Inflammatory macrophage (primary cell): ENCODE data around the gene ABCB4.
"Not testable (repeated sequence)": the region's sequence is repeated elsewhere in the genome, so short reads cannot be mapped to it uniquely, and the experiment has no call there.

Experiments used
- DNase-seq, 2 donors: peaks; one replicate each; pipeline ENCODE4 v3.0.0-alpha.2; 2020 to 2022

The ABCB4 gene

DNA sequence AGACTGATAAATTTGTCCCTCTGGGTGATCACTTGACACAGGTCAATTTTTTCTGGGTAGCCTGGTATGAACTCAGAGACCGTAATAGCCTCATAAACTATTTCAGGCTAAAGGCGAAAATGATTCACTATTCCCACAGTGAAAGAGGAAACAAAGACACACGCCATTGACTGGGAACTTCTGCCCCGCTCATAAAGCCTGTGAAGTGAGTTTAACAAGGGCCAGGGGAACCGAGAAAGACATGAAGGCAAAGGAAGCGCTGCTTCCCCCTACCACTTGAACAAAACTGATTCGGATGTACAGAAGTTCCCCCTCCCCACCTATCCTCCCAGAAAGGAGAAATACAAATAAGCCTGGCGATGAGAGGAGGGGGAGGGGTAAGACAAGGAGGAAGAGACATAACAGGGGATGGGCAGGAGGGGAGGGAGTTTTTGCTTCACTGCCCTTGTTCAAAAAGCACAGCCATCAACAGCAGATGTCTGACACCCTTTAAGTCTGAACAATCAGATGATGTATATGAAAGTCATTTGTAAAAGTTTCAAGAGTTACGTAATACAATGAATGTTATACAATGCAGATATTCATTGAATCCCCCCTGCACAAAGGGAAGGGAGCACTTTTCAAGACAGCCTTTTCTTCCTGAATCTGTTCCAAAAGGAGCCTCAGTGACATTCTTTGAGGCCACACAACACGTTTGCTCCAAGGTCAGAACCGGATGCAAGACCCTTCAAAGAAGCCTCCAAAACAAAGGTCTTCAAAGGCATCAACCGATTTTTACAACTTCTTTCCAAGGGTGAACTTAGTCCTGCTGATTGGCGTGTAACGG is 734 bp downstream of the ABCB4 start:
- DNase-seq, result peak; percentile 77 to 86

DNA sequence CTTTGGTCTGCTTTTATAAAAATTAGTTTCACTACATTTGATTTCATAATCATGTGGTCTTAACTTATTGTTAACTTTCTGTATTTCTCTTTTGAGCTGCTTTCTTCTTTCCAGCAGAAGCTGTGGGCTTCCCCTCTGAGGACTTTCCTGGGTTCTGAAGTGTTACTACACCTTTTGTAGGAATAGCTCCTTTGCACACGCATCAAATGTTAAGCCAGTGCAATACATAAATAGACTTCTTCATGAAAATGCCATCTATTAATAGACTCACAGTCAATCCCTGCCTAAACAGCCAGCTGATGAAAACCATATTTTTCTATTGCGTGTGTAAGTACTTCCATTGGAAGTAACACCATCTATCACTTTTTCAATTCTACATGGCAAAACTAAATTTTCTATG is 1.5 kb downstream of the ABCB4 start:
- DNase-seq, result peak; percentile 3 to 24

DNA sequence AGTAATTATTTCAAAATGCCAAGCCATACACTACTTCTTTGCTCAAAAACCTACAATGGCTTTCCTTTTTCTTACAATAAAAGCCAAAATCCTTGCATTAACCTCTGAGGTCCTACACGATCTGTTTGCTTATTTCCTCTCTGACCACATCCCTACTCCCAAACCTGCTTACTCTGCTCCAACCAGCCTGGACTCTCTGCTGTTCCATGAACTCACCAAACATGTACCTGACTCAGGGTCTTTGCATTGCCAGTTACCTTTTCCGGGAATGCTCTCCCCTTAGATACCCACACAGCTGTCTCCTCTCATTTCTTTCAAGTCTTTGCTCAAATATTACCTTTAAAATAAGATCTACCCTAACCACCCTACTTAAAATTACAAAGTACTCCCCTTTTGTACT is 2.3 kb downstream of the ABCB4 start:
- DNase-seq, result no peak

DNA sequence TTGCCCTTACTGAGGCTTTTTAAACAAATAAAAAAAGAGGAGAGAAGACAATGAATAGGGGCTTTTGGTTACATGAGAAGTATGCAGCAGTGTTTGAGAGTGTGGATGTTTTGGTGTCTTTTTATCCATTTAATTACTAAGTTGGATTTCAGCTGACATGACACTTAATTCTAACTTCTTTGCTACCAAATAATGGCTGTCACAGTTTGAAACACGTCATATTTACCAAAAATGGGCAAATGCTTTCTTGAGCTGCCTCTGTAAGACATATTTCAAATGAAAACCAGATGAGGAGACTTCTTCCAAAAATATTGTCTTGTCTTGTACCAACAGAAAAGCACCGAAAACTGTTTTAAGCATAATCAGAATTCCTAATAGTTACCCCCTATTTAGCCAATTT is 4.0 kb downstream of the ABCB4 start:
- no peak for DNase-seq

DNA sequence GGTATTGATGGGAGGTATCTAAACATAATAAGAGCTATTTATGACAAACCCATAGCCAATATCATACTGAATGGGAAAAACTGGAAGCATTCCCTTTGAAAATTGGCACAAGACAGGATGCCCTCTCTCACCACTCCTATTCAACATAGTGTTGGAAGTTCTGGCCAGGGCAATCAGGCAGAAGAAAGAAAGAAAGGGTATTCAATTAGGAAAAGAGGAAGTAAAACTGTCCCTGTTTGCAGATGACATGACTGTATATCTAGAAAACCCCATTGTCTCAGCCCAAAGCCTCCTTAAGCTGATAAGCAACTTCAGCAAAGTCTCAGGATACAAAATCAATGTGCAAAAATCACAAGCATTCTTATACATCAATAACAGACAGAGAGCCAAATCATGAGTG is 6.3 kb downstream of the ABCB4 start:
- DNase-seq, result not testable (repeated sequence)

DNA sequence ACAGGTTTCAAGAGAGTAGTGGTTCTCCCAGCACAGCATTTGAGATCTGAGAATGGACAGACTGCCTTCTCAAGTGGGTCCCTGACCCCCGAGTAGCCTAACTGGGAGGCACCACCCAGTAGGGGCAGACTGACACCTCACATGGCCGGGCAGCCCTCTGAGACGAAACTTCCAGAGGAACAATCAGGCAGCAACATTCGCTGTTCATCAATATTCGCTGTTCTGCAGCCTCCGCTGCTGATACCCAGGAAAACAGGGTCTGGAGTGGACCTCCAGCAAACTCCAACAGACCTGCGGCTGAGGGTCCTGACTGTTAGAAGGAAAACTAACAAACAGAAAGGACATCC is 10.0 kb downstream of the ABCB4 start:
- DNase-seq, result not testable (repeated sequence)

DNA sequence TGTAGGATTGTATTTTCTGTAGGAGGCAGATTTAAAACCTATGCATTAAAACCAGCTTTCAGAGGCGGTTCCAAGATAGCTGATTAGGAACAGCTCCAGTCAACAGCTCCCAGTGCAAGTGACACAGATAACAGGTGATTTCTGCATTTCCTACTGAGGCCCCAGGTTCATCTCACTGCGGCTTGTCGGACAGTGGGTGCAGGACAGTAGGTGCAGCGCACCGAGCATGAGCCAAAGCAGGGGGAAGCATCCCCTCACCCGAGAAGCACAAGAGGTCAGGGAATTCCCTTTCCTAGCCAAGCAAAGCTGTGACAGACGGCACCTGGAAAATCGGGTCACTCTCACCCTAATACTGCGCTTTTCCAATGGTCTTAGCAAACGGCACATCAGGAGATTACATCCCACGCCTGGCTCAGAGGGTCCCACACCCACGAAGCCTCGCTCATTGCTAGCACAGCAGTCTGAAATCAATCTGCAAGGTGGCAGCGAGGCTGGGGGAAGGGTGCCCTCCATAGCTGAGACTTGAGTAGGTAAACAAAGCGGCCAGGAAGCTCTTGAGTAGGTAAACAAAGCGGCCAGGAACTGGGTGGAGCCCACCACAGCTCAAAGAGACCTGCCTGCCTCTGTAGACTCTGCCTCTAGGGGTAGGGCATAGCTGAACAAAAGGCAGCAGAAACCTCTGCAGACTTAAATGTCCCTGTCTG is 10.5 kb downstream of the ABCB4 start:
- not testable (repeated sequence) for DNase-seq

DNA sequence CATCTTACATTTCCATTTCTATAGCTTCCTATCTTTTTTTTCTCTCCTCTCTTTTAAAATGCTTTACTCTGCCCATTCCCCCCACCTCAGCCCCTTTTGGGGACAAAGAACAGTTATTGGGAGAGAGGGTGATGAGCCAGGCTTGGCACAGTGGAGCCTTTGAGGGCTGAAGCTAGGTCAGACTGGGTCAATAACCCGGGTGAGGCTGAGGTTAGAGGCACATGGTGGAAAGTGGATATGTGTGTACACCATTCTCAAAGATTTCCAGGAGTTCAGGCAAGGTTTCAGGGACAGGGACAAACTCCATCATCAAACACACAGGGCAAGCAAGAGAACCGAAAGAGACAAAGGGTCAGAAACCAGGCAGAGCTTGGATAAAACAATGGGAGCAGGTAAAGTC is 11.5 kb downstream of the ABCB4 start:
- no peak for DNase-seq

DNA sequence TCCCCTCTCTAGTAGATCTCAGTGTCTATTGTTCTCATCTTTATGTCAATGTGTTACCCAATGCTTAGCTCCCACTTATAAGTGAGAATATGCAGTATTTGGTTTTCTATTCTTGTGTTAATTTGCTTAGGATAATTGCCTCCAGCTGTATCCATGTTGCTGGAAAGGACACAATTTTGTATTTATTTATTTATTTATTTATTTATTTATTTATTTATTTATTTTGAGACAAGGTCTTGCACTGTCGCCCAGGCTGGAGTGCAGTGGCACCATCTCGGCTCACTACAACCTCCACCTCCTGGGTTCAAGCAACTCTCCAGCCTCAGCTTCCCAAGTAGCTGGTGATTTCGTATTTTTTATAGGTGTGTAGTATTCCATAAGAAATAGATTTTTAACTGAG is 15.0 kb downstream of the ABCB4 start:
- DNase-seq, result not testable (repeated sequence)

DNA sequence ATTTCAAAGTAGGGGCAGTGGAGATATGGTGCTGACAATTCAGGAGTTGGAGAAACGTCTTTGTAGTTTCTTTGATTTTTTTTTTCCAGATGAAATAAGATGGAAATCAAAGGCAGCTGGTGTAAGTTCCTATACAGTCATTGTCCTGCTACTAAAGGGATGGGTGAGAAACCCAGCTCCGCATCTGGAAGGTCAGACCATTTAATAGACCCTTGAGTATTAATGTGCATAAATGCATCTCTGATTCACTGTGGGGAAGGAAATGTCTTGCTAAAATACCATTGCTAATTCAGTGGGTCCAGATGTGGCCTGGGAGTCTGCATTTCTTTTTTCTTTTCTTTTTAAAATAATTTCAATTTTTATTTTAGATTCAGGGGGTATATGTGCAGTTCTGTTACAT is 15.5 kb downstream of the ABCB4 start:
- DNase-seq, result no peak

DNA sequence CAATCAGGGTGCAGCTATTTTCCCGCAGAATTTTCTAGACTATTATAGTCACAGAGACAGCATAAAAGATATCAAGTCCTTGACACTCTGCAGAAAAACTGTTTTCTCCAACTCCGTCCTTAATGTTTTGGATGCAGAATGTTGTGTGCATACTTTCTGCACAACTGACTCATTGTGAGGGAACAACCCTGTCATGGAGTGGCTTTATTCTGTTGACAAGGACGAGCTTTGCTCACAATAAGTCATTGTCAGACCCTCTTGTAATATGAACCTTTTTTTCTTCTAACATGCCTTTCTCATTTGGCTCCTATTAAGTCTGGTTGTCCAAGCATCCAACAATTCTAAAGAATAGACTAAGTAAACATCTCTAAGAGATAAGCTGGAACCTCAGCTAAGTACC is 17.3 kb downstream of the ABCB4 start:
- no peak for DNase-seq

DNA sequence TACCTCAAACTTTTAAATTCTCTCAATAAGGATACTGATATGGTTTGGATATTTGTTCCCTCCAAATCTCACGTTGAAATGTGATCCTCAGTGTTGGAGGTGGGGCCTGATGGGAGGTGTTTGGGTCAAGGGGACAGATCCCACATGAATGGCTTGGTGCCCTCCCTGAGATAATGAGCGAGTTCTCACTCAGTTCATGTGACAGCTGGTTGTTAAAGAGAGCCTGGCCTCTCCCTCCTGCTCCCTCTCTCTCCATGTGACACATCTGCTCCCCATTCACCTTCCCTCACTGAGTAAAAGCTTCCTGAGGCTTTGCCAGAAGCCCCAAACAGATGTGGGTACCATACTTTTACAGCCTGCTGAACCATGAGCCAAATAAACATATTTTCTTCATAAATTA is 19.2 kb downstream of the ABCB4 start:
- DNase-seq, result no peak

DNA sequence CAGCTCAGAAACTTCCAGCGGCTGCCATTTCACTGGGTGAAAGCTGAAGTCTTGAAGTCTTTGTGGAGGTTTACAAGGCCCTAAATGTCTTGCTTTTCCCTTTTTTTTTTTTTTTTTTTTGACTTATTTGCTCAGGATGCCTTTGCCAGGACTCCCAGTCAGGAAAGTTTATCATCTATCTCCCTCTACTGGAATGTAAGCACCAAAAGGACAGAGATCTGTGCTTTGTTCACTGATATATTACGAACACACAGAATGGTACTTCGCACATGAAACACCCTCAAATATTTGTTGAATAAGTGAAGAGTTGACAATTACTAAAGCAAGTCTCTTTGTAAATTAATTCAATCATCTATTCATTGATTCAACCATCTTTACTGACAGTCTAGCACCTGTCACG is 23.2 kb downstream of the ABCB4 start:
- DNase-seq, result no peak

DNA sequence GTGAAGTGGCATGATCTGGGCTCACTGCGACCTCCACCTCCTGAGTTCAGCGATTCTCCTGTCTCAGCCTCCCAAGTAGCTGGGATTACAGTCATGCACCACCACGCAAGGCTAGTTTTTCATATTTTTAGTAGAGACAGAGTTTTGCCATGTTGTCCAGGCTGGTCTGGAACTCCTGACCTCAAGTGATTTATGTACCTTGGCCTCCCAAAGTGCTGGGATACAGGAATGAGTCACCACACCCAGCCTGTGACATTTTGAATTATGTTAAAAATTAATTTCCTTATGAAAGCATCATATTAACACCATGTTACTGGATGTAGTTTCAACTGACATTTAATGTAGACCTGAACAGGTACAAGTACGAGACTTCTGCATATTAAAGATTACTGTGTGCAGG is 24.3 kb downstream of the ABCB4 start:
- DNase-seq, result no peak

DNA sequence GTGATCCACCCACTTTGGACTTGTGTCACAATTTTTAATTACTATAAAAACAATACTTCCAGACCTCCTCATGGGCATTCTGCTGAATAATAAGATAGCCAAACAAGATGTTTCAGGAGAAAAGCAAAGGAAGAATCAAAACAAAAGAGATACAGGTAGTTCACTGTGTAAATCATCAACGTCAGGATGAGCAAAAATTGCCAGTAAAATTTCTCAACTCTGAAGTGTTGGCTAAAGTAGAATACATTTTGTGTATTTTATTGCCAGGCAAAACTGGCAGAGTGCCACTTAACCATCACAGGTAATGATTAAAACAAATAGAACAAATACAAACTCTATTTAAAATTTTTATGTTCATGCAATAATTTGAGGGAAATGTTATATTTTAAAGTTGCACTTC is 24.8 kb downstream of the ABCB4 start:
- no peak for DNase-seq

DNA sequence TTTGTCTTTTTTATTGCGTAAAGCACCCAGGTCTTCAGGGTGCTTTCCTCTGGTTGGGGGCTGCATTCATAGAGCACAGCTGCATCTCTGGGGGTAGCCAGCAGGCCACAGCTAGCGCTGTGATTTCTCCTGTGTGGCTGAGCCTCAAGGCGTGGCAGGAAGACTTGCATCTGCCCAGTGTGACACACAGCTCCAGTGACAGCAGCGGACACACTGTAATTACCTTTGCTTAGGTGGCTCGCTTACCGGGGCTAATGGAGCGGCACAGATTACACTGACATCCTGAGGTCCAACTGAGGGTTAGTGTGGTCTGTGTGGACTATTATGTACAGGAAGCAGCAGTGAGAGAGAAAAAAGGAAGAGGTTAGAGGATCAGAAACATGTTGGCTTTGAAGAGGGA is 27.1 kb downstream of the ABCB4 start:
- no peak for DNase-seq

DNA sequence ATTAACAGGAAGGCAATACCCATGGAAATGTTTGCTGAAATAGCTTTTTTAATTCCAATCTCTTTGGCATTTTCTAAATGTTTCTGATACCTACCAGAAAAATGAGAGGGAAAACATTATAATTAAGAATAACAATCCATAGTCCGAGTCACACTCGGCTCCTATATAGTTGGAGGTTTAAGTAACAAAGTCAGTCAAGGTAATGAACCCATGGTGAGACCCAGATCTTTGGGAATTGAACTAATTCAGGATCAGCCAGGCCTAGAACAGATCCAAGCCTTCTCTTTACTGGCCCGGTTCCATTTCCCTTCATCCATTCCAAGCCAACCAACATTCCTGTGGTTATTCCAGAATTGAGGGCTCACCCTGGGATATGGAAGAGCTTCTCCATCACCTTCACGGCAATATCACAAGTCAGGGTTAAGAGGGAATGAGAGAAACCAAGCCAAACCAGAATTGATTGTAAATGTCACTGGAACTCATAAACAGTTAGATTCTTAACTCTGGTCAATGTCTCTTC is 28.3 kb downstream of the ABCB4 start:
- no peak for DNase-seq

DNA sequence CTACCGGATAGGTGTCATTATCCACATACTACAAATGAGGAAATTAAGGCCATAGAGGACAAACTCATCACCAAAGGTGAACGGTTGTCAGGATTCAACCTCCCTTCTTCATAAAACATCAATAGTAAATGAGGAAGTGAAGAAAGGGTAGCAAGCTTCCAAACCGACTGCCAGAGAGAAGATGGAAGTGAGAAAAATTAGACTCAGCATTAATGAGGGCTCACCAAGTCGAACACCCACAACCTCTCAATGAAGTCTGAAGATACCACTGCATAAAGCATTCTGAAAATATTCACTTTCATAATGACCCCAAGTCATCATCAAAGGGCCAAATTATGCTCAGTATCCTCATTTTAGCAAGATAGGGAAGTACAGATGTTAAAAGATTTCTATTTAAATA is 29.6 kb downstream of the ABCB4 start:
- DNase-seq, result peak in 1 of 2 donors; percentile 48

DNA sequence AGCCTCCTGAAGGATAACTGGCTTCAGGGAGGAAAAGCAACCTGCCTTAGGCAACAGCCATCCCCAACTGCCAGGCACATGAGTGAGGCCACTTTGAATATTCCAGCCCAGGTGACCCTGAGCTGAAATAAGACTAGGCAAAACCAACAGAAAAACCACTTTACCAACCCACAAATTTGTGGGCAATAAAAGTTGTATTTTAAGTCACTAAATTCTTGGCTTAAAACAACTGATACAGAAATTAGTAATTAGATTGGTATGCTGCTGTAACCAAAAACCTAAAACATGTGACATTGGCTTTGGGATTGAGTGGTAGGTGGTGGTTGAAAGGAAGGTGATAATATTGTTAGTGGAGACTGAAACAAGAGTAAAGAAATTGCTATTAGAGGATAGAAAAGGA is 39.9 kb downstream of the ABCB4 start:
- no peak for DNase-seq

DNA sequence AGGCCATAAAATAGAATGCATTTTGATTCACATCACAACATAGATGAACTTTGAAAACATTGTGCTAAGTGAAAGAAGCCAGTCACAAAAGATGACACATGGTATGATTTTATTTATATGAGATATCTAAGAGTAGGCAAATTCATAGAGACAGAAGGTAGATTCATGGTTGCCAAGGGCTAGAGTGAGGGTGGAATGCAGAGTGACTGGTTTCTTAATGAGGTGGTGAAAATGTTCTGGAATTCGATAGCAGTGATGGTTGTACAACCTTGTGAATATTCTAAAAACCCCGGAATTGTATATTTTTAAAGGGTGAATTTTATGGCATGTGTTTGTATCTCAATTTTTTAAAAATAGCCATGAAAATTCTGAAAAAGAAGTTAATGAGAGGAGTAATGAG is 42.9 kb downstream of the ABCB4 start:
- no peak for DNase-seq

DNA sequence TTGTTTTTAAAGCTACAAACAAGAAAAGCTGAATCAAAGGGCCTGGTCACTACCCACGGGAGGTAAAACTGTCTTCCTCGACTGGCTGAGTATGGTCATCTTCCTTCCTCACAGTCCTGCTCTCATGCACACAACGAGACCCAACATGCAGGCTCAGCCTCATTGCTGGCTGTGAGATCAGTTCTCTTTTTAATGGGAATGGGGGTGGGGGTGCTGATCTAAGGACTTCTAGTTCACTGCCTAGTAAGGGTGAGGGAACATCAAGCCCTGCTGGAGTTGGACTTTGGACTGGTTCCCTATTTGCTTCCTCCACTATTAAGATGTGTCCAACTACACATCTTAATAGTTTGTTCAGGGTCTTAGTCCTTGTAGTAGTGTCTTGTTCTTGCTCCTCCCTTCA is 48.2 kb downstream of the ABCB4 start:
- DNase-seq, result peak; percentile 5 to 52

DNA sequence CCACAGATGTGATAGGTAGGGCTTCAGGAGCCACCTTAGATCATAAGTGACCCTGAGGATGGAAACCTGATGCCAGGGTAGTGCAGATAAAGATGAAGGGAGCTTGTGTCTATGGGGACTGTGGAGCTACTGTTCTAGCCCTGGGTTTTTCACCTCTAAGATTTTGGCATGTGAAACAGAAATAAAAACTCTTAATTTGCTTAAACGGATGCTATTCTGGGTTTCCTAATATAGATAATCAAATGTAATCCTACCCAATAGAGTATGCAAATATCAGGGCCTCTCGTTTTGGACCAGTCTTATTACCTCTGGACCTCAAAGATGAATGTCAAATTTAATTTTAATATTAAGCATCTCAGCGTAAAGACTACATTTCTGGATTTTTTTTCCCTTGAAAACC is 49.3 kb downstream of the ABCB4 start:
- DNase-seq, result no peak

DNA sequence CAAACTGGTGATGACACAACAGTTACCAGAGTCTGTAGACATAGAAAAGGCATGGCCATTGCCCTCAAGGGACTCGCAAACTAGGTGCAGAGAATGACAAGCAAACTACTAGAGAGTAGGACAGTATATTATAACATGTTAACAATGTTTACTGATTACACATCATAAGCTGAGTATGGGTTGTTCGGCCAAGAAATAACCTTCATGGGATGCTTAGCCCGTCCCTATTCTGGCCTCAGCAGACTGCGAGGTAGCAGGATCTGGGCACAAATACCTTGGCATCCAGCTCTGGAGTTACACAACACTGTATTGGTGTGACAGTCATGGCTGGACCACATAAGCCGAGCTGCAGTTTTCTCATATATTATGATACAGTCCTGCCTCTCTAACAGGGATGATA is 51.4 kb downstream of the ABCB4 start:
- no peak for DNase-seq

DNA sequence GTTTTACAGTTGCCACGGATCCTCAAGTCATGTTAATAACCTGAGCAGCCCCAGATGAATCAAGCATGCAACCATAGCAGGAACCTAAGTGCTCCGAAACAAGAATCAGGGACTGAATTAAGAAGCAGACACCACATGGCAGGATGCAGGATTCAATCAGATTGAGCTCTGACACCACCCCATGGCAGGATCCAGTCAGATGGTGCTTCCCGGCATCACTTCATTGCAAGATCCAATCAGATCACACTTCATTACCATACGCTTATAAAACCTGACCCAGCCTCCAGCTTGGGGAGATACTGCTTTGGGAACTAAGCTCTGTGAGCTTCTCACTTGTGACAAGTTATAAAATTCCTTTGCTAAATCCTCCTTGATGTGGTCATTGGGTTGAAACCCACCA is 55.3 kb downstream of the ABCB4 start:
- no peak for DNase-seq
